HG02973 (cell line): ENCODE results near the gene CPZ.
"Not testable (repeated sequence)": the region's sequence is repeated elsewhere in the genome, so short reads cannot be mapped to it uniquely, and the experiment has no call there.

Experiments
- ATAC-seq: cut with Tn5 transposase; IDR thresholded peaks from one replicate; pipeline ENCODE4 v1.9.1; 2021; ENCODE audit warnings: moderate library complexity; ENCODE audit not compliant: unreplicated experiment

The CPZ gene

GRCh38 chr4:8608714-8609391, 16.3 kb downstream of the CPZ start:
- no peak for ATAC-seq

DNA sequence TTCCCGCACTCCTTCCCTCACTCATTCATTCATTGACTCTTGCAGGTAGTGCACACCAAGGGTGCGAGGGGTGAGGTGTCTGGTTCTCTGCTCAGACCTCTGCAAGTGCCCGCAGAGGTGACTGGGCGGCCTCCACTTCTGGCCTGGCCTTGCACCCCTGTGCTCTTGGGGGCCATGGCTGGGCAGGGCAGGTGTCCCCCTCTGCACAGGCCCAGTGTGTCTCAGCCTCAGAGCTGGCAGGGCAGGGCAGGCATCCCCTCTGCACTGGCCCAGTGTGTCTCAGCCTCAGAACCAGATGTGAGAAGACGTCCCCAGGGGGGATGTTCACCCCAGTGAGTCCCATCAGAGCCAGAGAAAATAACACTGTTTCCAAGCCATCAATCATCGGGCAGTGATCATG, 16.8 kb downstream of the CPZ start:
- ATAC-seq, result no peak

- ATAC-seq, result no peak
Observed at GRCh38 chr4:8609824-8610350, 17.3 kb downstream of the CPZ start.

GRCh38 chr4:8610858-8611616, 18.5 kb downstream of the CPZ start:
- ATAC-seq, result no peak

DNA sequence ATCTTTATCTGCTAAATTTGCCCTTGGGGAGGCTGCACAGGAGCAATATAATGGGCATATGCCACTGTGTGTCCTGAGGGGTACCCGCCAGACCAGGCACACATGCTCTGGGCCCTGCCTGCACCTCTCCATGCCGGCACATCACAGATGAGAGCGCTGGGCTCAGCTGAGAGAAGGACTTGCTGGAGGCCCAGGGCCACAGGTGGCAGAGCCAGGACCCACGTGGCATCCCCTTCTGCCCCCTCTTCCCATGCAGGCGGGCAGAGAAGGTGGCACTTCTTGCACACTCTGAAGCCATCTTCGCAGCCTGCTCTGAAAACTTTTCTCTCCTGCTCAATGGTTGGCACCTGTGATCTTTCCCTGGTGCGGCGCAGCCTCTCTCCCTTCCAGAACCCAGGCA, 20.1 kb downstream of the CPZ start:
- no peak for ATAC-seq

DNA sequence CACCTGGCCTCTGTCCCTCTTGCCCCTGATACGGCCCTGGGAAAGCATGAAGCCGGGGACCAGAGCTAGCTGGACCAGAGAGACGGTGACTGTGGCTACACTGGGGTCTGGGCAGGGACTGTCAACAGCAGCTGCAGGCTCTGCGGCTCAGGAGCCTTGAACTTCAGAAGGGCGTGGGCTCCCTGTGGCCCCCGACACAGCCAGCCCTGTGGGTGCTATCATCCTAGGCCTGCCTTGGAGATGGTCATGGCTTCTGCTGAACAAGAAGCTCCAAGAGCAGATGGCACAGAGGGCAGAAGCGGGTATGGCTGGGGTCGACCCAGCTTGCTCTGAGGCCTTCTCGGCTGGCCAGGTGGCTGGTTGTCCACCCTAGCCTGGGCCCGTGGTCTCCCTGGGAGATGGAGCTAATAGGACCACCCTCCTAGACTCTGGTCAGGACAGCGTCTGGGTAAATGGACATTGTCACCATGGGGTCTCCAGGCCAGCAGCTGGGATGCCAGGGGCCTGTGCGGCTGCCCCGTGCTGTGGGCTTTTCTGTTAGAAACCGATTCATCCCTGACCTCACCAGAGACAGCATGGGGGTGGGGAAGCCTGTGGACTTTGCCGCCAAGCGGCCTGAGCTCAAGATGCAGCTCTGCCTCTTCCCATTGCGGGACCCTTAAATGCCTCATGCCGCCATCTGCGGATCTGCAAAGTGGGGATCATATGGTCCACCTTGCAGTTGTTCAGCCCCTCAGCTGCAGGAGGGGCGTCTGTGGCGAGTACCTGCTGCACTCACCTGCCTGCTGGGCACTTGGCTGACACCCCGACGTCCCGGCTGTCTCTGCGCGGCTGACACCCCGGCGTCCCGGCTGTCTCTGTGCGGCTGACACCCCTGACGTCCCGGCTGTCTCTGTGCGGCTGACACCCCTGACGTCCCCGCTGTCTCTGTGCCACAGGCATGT, 21.1 kb downstream of the CPZ start:
- ATAC-seq, result no peak

GRCh38 chr4:8614365-8615193, 22.0 kb downstream of the CPZ start:
- ATAC-seq, result no peak

- no peak for ATAC-seq
Observed at GRCh38 chr4:8615366-8615765, 22.8 kb downstream of the CPZ start.

- no peak for ATAC-seq
Observed at GRCh38 chr4:8615921-8616787, 23.6 kb downstream of the CPZ start.

DNA sequence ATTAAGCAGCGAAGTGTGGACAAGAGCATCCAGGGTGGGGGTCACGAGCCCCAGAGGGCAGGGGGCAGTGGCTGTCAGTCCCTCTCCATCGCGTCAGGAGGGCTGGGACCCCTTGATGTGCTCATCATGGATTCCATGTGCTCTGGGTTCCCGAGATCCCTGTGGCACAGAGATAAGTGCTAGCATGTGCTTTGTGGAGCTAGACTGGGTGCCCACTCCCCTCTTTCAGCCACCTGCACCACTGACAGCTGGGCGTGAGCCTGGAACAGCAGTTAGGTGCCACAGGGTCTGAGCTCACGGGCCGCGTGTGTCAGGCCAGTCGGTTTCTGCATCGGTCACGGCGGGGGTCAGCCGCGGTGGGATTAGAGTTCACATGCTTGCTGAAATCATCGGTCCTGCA, 24.3 kb downstream of the CPZ start:
- ATAC-seq, result no peak

DNA sequence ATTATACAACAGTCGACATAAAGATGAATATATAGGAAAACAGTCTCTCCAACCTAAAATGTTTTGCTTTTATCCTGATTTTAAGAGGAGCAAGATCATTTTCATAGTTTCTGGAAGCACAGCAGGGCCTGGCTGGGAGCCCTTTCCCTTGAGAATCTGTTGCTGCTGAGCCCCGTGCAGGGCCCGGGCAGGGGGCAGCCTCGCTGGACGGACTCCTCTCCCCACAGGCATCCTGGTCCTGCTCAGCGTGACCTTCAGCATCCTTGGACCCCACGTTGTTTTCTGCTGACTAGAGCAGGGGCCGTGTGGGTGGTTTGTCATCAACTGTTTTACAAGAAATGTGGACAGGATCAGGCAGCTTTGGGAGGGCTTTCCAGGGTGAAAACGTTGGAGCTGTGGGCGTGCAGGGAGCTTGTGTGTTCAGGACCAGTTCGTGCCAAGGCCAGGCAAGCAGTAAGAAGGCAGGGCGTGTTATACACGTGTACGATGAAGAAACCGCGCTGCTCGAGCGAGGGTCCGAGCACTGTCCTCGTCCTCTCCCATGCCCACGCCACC, 25.0 kb downstream of the CPZ start:
- no peak for ATAC-seq

DNA sequence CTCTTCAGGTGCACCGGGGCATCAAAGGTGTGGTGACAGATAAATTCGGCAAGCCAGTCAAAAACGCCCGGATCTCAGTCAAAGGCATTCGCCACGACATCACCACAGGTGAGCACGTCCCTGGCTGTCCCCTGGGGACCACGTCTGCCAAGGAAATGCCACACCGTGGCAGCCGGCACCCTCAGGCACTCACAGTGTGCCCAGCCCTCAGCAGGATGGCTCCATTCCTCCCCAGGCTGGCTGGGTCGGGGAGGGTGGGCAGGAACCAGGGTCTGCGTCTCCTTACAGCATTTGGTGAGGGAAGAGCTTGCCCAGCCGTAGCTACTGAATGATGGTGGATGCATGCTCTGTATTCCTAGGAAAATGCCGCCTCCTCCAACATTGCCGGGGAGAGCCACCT, 25.9 kb downstream of the CPZ start:
- no peak for ATAC-seq

DNA sequence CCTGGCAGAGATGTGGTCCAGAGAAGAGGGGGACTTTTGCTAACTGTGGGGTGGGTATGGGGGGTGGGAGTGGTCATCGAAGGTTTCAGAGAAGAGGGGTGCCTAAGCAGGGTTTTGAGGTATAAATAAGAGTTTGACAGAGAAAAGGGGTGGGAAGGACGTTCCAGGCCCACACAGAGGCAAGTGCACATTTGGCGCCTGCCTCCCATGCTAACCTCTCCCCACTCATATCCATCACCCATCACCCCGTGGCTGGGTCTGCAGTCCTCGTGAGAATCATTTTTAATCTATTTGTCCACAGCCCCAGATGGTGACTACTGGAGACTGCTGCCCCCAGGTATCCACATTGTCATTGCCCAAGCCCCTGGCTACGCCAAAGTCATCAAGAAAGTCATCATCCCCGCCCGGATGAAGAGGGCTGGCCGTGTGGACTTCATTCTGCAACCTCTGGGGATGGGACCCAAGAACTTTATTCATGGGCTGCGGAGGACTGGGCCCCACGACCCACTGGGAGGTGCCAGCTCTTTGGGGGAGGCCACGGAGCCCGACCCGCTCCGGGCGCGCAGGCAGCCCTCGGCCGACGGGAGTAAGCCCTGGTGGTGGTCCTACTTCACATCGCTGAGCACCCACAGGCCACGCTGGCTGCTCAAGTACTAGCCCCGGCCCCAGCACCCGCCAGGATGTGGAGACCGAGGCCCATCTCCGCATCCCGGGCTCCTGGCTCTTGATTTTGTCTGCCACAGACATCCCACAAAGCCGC, 26.6 kb downstream of the CPZ start:
- ATAC-seq, result no peak

GRCh38 chr4:8621135-8621534, 28.6 kb downstream of the CPZ start:
- ATAC-seq, result not testable (repeated sequence)

- ATAC-seq, result not testable (repeated sequence)
Observed at GRCh38 chr4:8624601-8625272, 32.2 kb downstream of the CPZ start.

- ATAC-seq, result not testable (repeated sequence)
Observed at GRCh38 chr4:8630240-8630905, 37.8 kb downstream of the CPZ start.

- not testable (repeated sequence) for ATAC-seq
Observed at GRCh38 chr4:8631896-8632295, 39.3 kb downstream of the CPZ start.
